ENCODE data around the gene HTR2C. TPM values are rescaled to one million over a fixed set of nuclear protein-coding genes. Genes with fewer than 3 reads are reported as not detected.
"Not testable (repeated sequence)": the region's sequence is repeated elsewhere in the genome, so short reads cannot be mapped to it uniquely, and the experiment has no call there.

HTR2C gene
- polyA plus RNA-seq, 2 of the 4 experiments (the other 2 are of a cell fraction), result not detected

DNA sequence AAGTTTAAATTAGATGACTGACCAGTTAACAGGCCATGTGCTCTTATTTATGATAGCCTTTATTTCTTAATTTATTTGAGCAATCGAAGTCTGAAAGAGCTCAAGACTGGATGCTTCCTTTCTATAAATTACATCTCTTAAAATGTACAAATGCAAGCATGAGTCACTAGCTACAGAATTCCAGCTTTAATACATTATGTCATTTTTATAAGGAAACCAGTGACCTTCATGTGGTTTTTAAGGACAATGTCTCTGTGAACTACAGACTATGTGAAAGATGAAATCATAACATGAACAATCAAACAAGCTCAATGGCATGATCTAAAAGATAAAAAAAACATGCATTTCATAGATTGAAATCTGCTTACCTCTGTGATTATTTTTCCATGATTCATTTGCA lies 15.4 kb downstream of the HTR2C start:
- ATAC-seq (no peak), DNase-seq (ENCODE audit: low read depth in 1 of 2, low spot score in 1 of 2) (no peak), FAIRE-seq (no peak)
- CTCF ChIA-PET, result no interaction called here
- no peak for TF ChIP-seq CHD4 (IDR thresholded peaks at IDR 0.05; ENCODE audit: borderline replicate concordance)
- no peak for TF ChIP-seq BCL3 (IDR thresholded peaks at IDR 0.05)
- TF ChIP-seq HOXB13 (CRISPR knock-in tag; IDR thresholded peaks at IDR 0.05; ENCODE audit: low read depth), result no peak
- no peak for TF ChIP-seq BHLHE40 (IDR thresholded peaks at IDR 0.05; ENCODE audit: low read depth, low read length)
- TF ChIP-seq HES2 (IDR thresholded peaks at IDR 0.05), result no peak
- no peak for TF ChIP-seq CBX2 (IDR thresholded peaks at IDR 0.05; ENCODE audit: borderline replicate concordance, low read depth)
- no peak for TF ChIP-seq CEBPB (IDR thresholded peaks at IDR 0.05)
- Histone ChIP-seq H3K4me3 (no peak overlapping the region), H3K27ac (no peak overlapping the region), H3K4me1 (no peaks in the 10 kb centered on the region), H3K4me2 (no peak overlapping the region), H3K9me3 (no peaks in the 10 kb centered on the region)
- 3% methylated on average over 1 of the region's 1 CpG for WGBS (ENCODE audit: missing lambda C conversion rate)
- POLR2A ChIA-PET, result no interaction called here

DNA sequence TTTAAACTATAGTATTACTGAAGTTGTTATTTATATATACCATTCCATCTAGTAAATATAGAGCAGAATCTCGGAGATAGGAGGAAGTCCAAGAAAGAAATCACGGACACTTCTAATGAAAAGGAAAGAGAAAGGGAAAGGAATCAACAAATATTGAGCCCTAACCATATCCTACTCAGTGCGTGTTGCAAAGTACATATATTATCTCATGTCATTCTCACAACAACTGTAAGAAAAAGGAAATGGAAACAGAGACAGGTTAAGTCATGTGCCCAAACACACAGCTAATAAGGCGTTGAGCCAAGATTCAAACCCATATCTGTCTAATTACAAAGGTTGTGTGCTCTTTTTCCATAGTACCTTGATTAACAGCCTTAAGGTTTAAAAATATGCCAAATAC lies 16.0 kb downstream of the HTR2C start:
- H3K9me3 ChIP-seq, result no peaks in the 10 kb centered on the region
- no peak overlapping the region for H3K4me3 ChIP-seq
- ChIA-PET POLR2A (no interaction called here), CTCF (no interaction called here)
- FAIRE-seq, result peak; percentile 7
- ATAC-seq, result no peak
- H3K4me1 ChIP-seq, result no peaks in the 10 kb centered on the region
- H3K27ac ChIP-seq, result no peak overlapping the region
- TF ChIP-seq HES2 (IDR thresholded peaks at IDR 0.05), result no peak
- no peak for TF ChIP-seq REST (IDR thresholded peaks at IDR 0.05)
- TF ChIP-seq RNF2 (IDR thresholded peaks at IDR 0.05; ENCODE audit: borderline replicate concordance, low read depth), result no peak
- TF ChIP-seq ZSCAN20 (CRISPR knock-in tag; IDR thresholded peaks at IDR 0.05), result no peak
- TF ChIP-seq HEYL (CRISPR knock-in tag; IDR thresholded peaks at IDR 0.05), result no peak
- no peak for TF ChIP-seq CEBPB (IDR thresholded peaks at IDR 0.05)
- TF ChIP-seq CHD2 (IDR thresholded peaks at IDR 0.05; ENCODE audit: low read length, partially characterized antibody), result no peak
- TF ChIP-seq EHMT2 (IDR thresholded peaks at IDR 0.05; ENCODE audit: low read depth), result no peak
- no peak for TF ChIP-seq NPAS2 (CRISPR knock-in tag; IDR thresholded peaks at IDR 0.05; ENCODE audit: borderline replicate concordance)
- TF ChIP-seq CHD4 (IDR thresholded peaks at IDR 0.05; ENCODE audit: borderline replicate concordance), result no peak
- TF ChIP-seq PBX3 (IDR thresholded peaks at IDR 0.05), result no peak
- TF ChIP-seq RAD21 (conservative IDR thresholded peaks at IDR 0.05 in 1 of 2, IDR thresholded peaks at IDR 0.05 in 1 of 2), result no peak
- no peak for TF ChIP-seq PHF8 (IDR thresholded peaks at IDR 0.05; ENCODE audit: borderline replicate concordance, low read depth)
- no peak for TF ChIP-seq E2F6 (IDR thresholded peaks at IDR 0.05; ENCODE audit: borderline replicate concordance, low read depth)
- no peak overlapping the region for H3K4me2 ChIP-seq
- WGBS (ENCODE audit: missing lambda C conversion rate), result under 1% methylated on average over 4 of the region's 4 CpGs
- no peak for DNase-seq (ENCODE audit: low read depth in 1 of 2, low spot score in 1 of 2)

DNA sequence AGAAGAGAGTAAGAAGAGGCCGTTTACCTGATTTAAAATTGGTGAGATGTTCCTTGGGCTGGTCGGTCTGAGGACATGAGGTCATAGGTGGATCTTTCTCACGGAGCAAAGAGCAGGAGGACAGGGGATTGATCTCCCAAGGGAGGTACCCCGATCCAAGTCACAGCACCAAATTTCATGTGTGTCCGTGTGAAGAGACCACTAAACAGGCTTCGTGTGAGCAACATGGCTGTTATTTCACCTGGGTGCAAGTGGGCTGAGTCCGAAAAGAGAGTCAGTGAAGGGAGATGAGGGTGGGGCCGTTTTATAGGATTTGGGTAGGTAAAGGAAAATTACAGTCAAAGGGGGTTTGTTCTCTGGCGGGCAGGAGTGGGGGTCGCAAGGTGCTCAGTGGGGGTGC lies 22.7 kb downstream of the HTR2C start:
- H3K4me1 ChIP-seq; H3K27ac ChIP-seq; POLR2A ChIA-PET; H3K9me3 ChIP-seq; CTCF ChIA-PET; H3K4me3 ChIP-seq; H3K4me2 ChIP-seq; ATAC-seq; DNase-seq (ENCODE audit: low read depth in 1 of 2, low spot score in 1 of 2); FAIRE-seq: not testable (repeated sequence)
- 17% methylated on average over 8 of the region's 10 CpGs for WGBS (ENCODE audit: missing lambda C conversion rate)

Measured in A549 (cell line).